GM21825 (cell line): ENCODE data around the gene LDHD.
A peak's percentile ranks its signal among the peaks of the same experiment; 100 is the strongest.
"Not testable (repeated sequence)": the region's sequence is repeated elsewhere in the genome, so short reads cannot be mapped to it uniquely, and the experiment has no call there.

Experiments used
- ATAC-seq: cut with Tn5 transposase; IDR thresholded peaks from one replicate; pipeline ENCODE4 v1.9.1; 2021; ENCODE audit warnings: mild to moderate bottlenecking, moderate library complexity; ENCODE audit not compliant: unreplicated experiment

Gene LDHD

GRCh38 chr16:75100603-75100990, 16.0 kb downstream of the LDHD start:
- ATAC-seq, result no peak

- peak; percentile 67 for ATAC-seq
These were observed 16.6 kb downstream of the LDHD start for GRCh38 chr16:75099738-75100602.

- no peak for ATAC-seq
These were observed 17.4 kb downstream of the LDHD start for GRCh38 chr16:75099075-75099667.

- peak; percentile 59 for ATAC-seq
These were observed 18.4 kb downstream of the LDHD start for GRCh38 chr16:75097941-75098901.

- ATAC-seq, result no peak
These were observed 19.3 kb downstream of the LDHD start for GRCh38 chr16:75097191-75097761.

GRCh38 chr16:75096656-75097055, 19.9 kb downstream of the LDHD start:
- ATAC-seq, result no peak

- ATAC-seq, result no peak
These were observed 21.4 kb downstream of the LDHD start for GRCh38 chr16:75095204-75095621.

GRCh38 chr16:75093598-75094540, 22.7 kb downstream of the LDHD start:
- ATAC-seq, result no peak

GRCh38 chr16:75092777-75093176, 23.8 kb downstream of the LDHD start:
- no peak for ATAC-seq

- ATAC-seq, result not testable (repeated sequence)
These were observed 25.0 kb downstream of the LDHD start for GRCh38 chr16:75091619-75092018.

GRCh38 chr16:75090899-75091298, 25.7 kb downstream of the LDHD start:
- not testable (repeated sequence) for ATAC-seq

GRCh38 chr16:75089486-75090202, 26.9 kb downstream of the LDHD start:
- ATAC-seq, result no peak

- no peak for ATAC-seq
These were observed 27.6 kb downstream of the LDHD start for GRCh38 chr16:75088934-75089333.

- no peak for ATAC-seq
These were observed 28.4 kb downstream of the LDHD start for GRCh38 chr16:75088216-75088615.

GRCh38 chr16:75087375-75087979, 29.1 kb downstream of the LDHD start:
- no peak for ATAC-seq

- no peak for ATAC-seq
These were observed 29.7 kb downstream of the LDHD start for GRCh38 chr16:75086688-75087374.

GRCh38 chr16:75086281-75086680, 30.3 kb downstream of the LDHD start:
- ATAC-seq, result no peak

- ATAC-seq, result no peak
These were observed 31.0 kb downstream of the LDHD start for GRCh38 chr16:75085556-75085955.
